Thoracic aorta (tissue), 2 donors: Measurements from ENCODE around the gene CARD9. TPM values are rescaled to one million over a fixed set of nuclear protein-coding genes. Genes with fewer than 3 reads are reported as not detected.

Experiments
- ATAC-seq: fragments of 150-250 bp; one replicate; pipeline ENCODE4 v1.8.0; 2017; ENCODE audit warnings: low read depth; ENCODE audit not compliant: insufficient number of reproducible peaks, low FRiP score
- DNase-seq: peaks from one replicate; pipeline ENCODE4 v3.0.0-alpha.2; 2020; ENCODE audit warnings: low spot score
- H3K27ac ChIP-seq, 2 donors: fragments of 200-600 bp; sonication (generic); 1 replicate in 1 of 2; 2 replicates in 1 of 2; pipeline ENCODE4 v1.5.1; 2016; ENCODE audit warnings: mild to moderate bottlenecking in 2 of 2, moderate library complexity in 2 of 2
- H3K27me3 ChIP-seq: fragments of 200-600 bp; sonication (generic); replicated peaks from 2 replicates; pipeline ENCODE4 v1.6.0; 2016; ENCODE audit warnings: mild to moderate bottlenecking; ENCODE audit not compliant: insufficient read depth
- H3K36me3 ChIP-seq: fragments of 200-600 bp; sonication (generic); one replicate; pipeline ENCODE4 v1.5.1; 2016
- H3K4me1 ChIP-seq, 2 donors: fragments of 200-600 bp; sonication (generic); 1 replicate in 1 of 2; 2 replicates in 1 of 2; pipeline versions ENCODE4 v1.5.1 to v1.6.0; 2016; ENCODE audit warnings: low read depth in 2 of 2, mild to moderate bottlenecking in 1 of 2; ENCODE audit not compliant: control insufficient read depth in 1 of 2
- H3K4me3 ChIP-seq: fragments of 200-600 bp; sonication (generic); 2 replicates; pipeline ENCODE4 v1.5.1; 2016; ENCODE audit warnings: mild to moderate bottlenecking
- H3K9me3 ChIP-seq: fragments of 200-600 bp; sonication (generic); 2 replicates; pipeline ENCODE4 v1.5.1; 2016
- CTCF ChIP-seq: fragments of 200-600 bp; sonication (generic); IDR thresholded peaks from one replicate; pipeline ENCODE4 v1.5.1; 2019; ENCODE audit warnings: antibody characterized with exemption
- total RNA-seq, 2 donors: library from RNA; depleted of rRNA; stranded (reverse); fragments of >200 nt; gene quantifications; one replicate each; pipeline versions ENCODE4 v1.1.0 to v1.2.3, GENCODE V29; 2016

The CARD9 gene
- total RNA-seq, 2 donors from 2014 or later: 1.4 to 6.6 TPM

- TF ChIP-seq CTCF: no peak
- H3K36me3 ChIP-seq: peaks cover 15% of the 10 kb centered on the region
- no peak for ATAC-seq
- no peaks in the 10 kb centered on the region for H3K9me3 ChIP-seq
- no peak for DNase-seq
- H3K4me3 ChIP-seq: no peak overlapping the region
- peaks cover 6 to 17% of the 10 kb centered on the region in 2 donors for H3K4me1 ChIP-seq
- no peaks in the 10 kb centered on the region for H3K27me3 ChIP-seq
- no peak overlapping the region for H3K27ac ChIP-seq
These were observed 32.0 kb upstream of the CARD9 start for GRCh38 chr9:136405481-136405880.

GRCh38 chr9:136404801-136405136 is 31.3 kb upstream of the CARD9 start:
- TF ChIP-seq CTCF: no peak
- DNase-seq: no peak
- Histone ChIP-seq H3K4me1 (peaks cover 6 to 20% of the 10 kb centered on the region in 2 donors), H3K27ac (no peak overlapping the region), H3K4me3 (no peak overlapping the region), H3K36me3 (peaks cover 15% of the 10 kb centered on the region), H3K9me3 (no peaks in the 10 kb centered on the region), H3K27me3 (no peaks in the 10 kb centered on the region)
- no peak for ATAC-seq

GRCh38 chr9:136403915-136404800 is 30.7 kb upstream of the CARD9 start:
- Histone ChIP-seq H3K9me3 (no peaks in the 10 kb centered on the region), H3K27me3 (no peaks in the 10 kb centered on the region), H3K36me3 (peaks cover 15% of the 10 kb centered on the region), H3K27ac (no peak overlapping the region), H3K4me1 (peaks cover 9 to 19% of the 10 kb centered on the region in 2 donors), H3K4me3 (no peak overlapping the region)
- DNase-seq (no peak), ATAC-seq (no peak)
- TF ChIP-seq CTCF: no peak

GRCh38 chr9:136403538-136403914 is 30.1 kb upstream of the CARD9 start:
- peaks cover 11 to 20% of the 10 kb centered on the region in 2 donors for H3K4me1 ChIP-seq
- H3K36me3 ChIP-seq: peaks cover 15% of the 10 kb centered on the region
- ATAC-seq (no peak), DNase-seq (no peak)
- no peaks in the 10 kb centered on the region for H3K9me3 ChIP-seq
- TF ChIP-seq CTCF: no peak
- no peak overlapping the region for H3K4me3 ChIP-seq
- H3K27me3 ChIP-seq: no peaks in the 10 kb centered on the region
- H3K27ac ChIP-seq: no peak overlapping the region

GRCh38 chr9:136402067-136402466 is 28.6 kb upstream of the CARD9 start:
- ATAC-seq: no peak
- peaks cover 13 to 22% of the 10 kb centered on the region in 2 donors for H3K4me1 ChIP-seq
- no peaks in the 10 kb centered on the region for H3K27me3 ChIP-seq
- peaks cover 16% of the 10 kb centered on the region for H3K36me3 ChIP-seq
- no peak for DNase-seq
- H3K4me3 ChIP-seq: no peak overlapping the region
- no peaks in the 10 kb centered on the region for H3K9me3 ChIP-seq
- no peak overlapping the region for H3K27ac ChIP-seq
- no peak for TF ChIP-seq CTCF
